ENCODE measurements around the gene ZBTB4. TPM values are rescaled to one million over a fixed set of nuclear protein-coding genes. Genes with fewer than 3 reads are reported as not detected.

The ZBTB4 gene
- total RNA-seq, 1 experiment from 2014 or later: 15.5 TPM

- no TSS peak for BruUV-seq (replicated peaks)
- H3K27me3 ChIP-seq (replicated peaks; ENCODE audit: control insufficient read depth, insufficient read depth, low read length): no peaks in the 10 kb centered on the region
- no peaks in the 10 kb centered on the region for H3K9me3 Mint-ChIP-seq (ENCODE audit: unreplicated experiment)
- TF ChIP-seq CTCF (IDR thresholded peaks at IDR 0.05; ENCODE audit: insufficient read depth in 1 of 2, low read depth in 1 of 2, low read length in 1 of 2, severe bottlenecking in 1 of 2, unreplicated experiment in 1 of 2): no peak
- H3K4me3 Mint-ChIP-seq (ENCODE audit: unreplicated experiment): no peak overlapping the region
- peaks cover 64% of the 10 kb centered on the region for H3K36me3 Mint-ChIP-seq (ENCODE audit: insufficient read depth, unreplicated experiment)
- H3K9me3 ChIP-seq: no peaks in the 10 kb centered on the region
- CTCF ChIA-PET: no interaction called here
- no peaks in the 10 kb centered on the region for H3K27me3 Mint-ChIP-seq (ENCODE audit: insufficient read depth, unreplicated experiment)
- H3K4me1 Mint-ChIP-seq (ENCODE audit: low read depth, unreplicated experiment): peaks cover 18% of the 10 kb centered on the region
- POLR2A ChIA-PET: no interaction called here
- DNase-seq: no peak
- no peaks in the 10 kb centered on the region for H3K4me1 ChIP-seq
- H3K4me3 ChIP-seq (ENCODE audit: low read depth, low read length): no peak overlapping the region
- H3K36me3 ChIP-seq (ENCODE audit: control insufficient read depth, insufficient read depth, low read length): no peaks in the 10 kb centered on the region
- intact Hi-C loops (cut with micrococcal nuclease; ENCODE audit: unreplicated experiment): no loop called here
- H3K27ac Mint-ChIP-seq (ENCODE audit: unreplicated experiment): no peak overlapping the region
These were observed 14.5 kb upstream of the ZBTB4 start for GRCh38 chr17:7493941-7494340.

DNA sequence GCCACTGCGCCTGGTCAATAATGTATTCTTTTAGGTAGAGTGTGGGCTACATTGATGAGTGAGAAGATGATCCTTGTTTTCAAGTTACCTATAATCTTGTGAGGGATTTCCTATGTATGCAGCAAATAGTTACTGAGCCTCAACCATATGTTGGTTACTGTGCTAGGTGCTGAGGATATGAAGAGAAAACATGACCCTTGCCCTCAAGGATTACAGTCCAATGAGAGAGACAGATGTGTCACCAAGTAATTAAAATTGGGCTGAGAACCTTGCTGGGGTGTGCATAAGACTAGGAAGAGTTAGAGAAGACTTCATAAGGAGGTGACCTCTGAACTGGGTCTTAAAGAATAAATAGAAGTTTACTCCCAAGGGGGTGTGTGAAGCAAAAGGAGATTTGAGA is 12.2 kb upstream of the ZBTB4 start:
- H3K27me3 Mint-ChIP-seq (ENCODE audit: insufficient read depth, unreplicated experiment): no peaks in the 10 kb centered on the region
- POLR2A ChIA-PET: no interaction called here
- H3K9me3 Mint-ChIP-seq (ENCODE audit: unreplicated experiment): no peaks in the 10 kb centered on the region
- Histone ChIP-seq H3K27me3 (replicated peaks; ENCODE audit: control insufficient read depth, insufficient read depth, low read length) (no peaks in the 10 kb centered on the region), H3K4me1 (no peaks in the 10 kb centered on the region), H3K9me3 (no peaks in the 10 kb centered on the region), H3K4me3 (ENCODE audit: low read depth, low read length) (no peak overlapping the region), H3K36me3 (ENCODE audit: control insufficient read depth, insufficient read depth, low read length) (no peaks in the 10 kb centered on the region)
- H3K27ac Mint-ChIP-seq (ENCODE audit: unreplicated experiment): no peak overlapping the region
- BruUV-seq (replicated peaks): no TSS peak
- intact Hi-C loops (cut with micrococcal nuclease; ENCODE audit: unreplicated experiment): no loop called here
- TF ChIP-seq CTCF (IDR thresholded peaks at IDR 0.05; ENCODE audit: insufficient read depth in 1 of 2, low read depth in 1 of 2, low read length in 1 of 2, severe bottlenecking in 1 of 2, unreplicated experiment in 1 of 2): no peak
- H3K36me3 Mint-ChIP-seq (ENCODE audit: insufficient read depth, unreplicated experiment): peaks cover 59% of the 10 kb centered on the region
- CTCF ChIA-PET: interaction anchor here (1.1 kb wide), 1 partner anchor 136 kb away, joined by 3 read pairs; no protein-coding TSS in a partner anchor
- peaks cover 29% of the 10 kb centered on the region for H3K4me1 Mint-ChIP-seq (ENCODE audit: low read depth, unreplicated experiment)
- DNase-seq: no peak
- no peak overlapping the region for H3K4me3 Mint-ChIP-seq (ENCODE audit: unreplicated experiment)

DNA sequence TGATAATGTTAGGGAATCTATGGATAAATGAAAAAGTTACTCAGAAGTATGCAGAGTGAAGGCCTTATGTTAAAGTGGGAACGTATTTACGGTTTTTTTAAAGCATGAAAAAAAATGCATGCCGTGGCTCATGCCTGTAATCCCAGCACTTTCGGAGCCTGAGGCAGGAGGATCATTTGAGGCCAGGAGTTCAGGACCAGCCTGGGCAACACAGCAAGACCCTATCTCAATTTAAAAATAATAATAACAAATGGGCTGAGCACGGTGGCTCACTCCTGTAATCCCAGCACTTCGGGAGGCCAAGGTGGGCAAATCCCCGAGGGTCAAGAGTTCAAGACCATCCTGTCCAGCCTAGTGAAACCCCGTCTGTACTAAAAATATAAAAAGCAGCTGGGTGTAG is 10.7 kb upstream of the ZBTB4 start:
- no peaks in the 10 kb centered on the region for H3K4me1 ChIP-seq
- Mint-ChIP-seq H3K9me3 (ENCODE audit: unreplicated experiment) (no peaks in the 10 kb centered on the region), H3K4me3 (ENCODE audit: unreplicated experiment) (no peak overlapping the region), H3K36me3 (ENCODE audit: insufficient read depth, unreplicated experiment) (peaks cover 57% of the 10 kb centered on the region), H3K27me3 (ENCODE audit: insufficient read depth, unreplicated experiment) (no peaks in the 10 kb centered on the region), H3K4me1 (ENCODE audit: low read depth, unreplicated experiment) (peaks cover 38% of the 10 kb centered on the region), H3K27ac (ENCODE audit: unreplicated experiment) (no peak overlapping the region)
- no TSS peak for BruUV-seq (replicated peaks)
- ChIA-PET CTCF (no interaction called here), POLR2A (no interaction called here)
- H3K9me3 ChIP-seq: no peaks in the 10 kb centered on the region
- H3K36me3 ChIP-seq (ENCODE audit: control insufficient read depth, insufficient read depth, low read length): no peaks in the 10 kb centered on the region
- DNase-seq: no peak
- no peak for TF ChIP-seq CTCF (IDR thresholded peaks at IDR 0.05; ENCODE audit: insufficient read depth in 1 of 2, low read depth in 1 of 2, low read length in 1 of 2, severe bottlenecking in 1 of 2, unreplicated experiment in 1 of 2)
- H3K4me3 ChIP-seq (ENCODE audit: low read depth, low read length): no peak overlapping the region
- no peaks in the 10 kb centered on the region for H3K27me3 ChIP-seq (replicated peaks; ENCODE audit: control insufficient read depth, insufficient read depth, low read length)
- intact Hi-C loops (cut with micrococcal nuclease; ENCODE audit: unreplicated experiment): no loop called here
